K562 (cell line): ENCODE measurements around the gene PSRC1. TPM values are rescaled to one million over a fixed set of nuclear protein-coding genes. Genes with fewer than 3 reads are reported as not detected.

Experiments
- CBX3 ChIP-seq, 2 experiments: IDR thresholded peaks; 1 replicate in 1 of 2; 2 replicates in 1 of 2; pipeline ENCODE4 v1.6.1; 2012; ENCODE audit warnings: inconsistent platforms in 2 of 2, low read length in 2 of 2, borderline replicate concordance in 1 of 2, control low read depth in 1 of 2
- DMBX1 ChIP-seq: fragments of 250-450 bp; sonication (Bioruptor Pico); IDR thresholded peaks from 2 replicates; pipeline ENCODE4 v1.8.0; 2022; ENCODE audit warnings: inconsistent platforms, mild to moderate bottlenecking, moderate library complexity, borderline replicate concordance
- E2F6 ChIP-seq, 2 experiments: IDR thresholded peaks; 2 replicates each; pipeline ENCODE4 v1.6.1; 2011; ENCODE audit warnings: borderline replicate concordance in 1 of 2, control low read depth in 1 of 2, low read depth in 1 of 2, low read length in 1 of 2, mild to moderate bottlenecking in 1 of 2, mixed read lengths in 1 of 2, moderate library complexity in 1 of 2; ENCODE audit not compliant: insufficient read depth in 1 of 2, insufficient read length in 1 of 2, poor library complexity in 1 of 2, severe bottlenecking in 1 of 2; ENCODE audit errors: extremely low read depth in 1 of 2
- ESRRA ChIP-seq: fragments of 450-650 bp; IDR thresholded peaks from 2 replicates; pipeline ENCODE4 v1.6.1; 2014; ENCODE audit warnings: low read depth, mild to moderate bottlenecking, moderate library complexity, borderline replicate concordance
- GABPA ChIP-seq: fragments of 200-800 bp; sonication (Bioruptor generic); conservative IDR thresholded peaks from 2 replicates; pipeline ENCODE4 v1.6.1; 2016; ENCODE audit warnings: low read depth, missing genetic modification characterization, missing compliant biosample characterization
- JUND ChIP-seq, 2 experiments: IDR thresholded peaks; 2 replicates in 1 of 2; 3 replicates in 1 of 2; pipeline ENCODE4 v1.6.1; 2011; ENCODE audit warnings: borderline replicate concordance in 2 of 2, low read depth in 2 of 2, low read length in 2 of 2, improper control_type of control experiment in 1 of 2, missing biosample characterization in 1 of 2, missing genetic modification characterization in 1 of 2, missing genetic modification reagents in 1 of 2
- RB1 ChIP-seq: fragments of 450-650 bp; IDR thresholded peaks from 2 replicates; pipeline ENCODE4 v1.6.1; 2017; ENCODE audit warnings: low read depth, mild to moderate bottlenecking
- ZBTB40 ChIP-seq, 2 experiments: fragments of 450-650 bp in 1 of 2; sonication (generic) in 1 of 2; formaldehyde crosslinking in 1 of 2; IDR thresholded peaks; 2 replicates each; pipeline versions ENCODE4 v1.7.1 to v1.9.0; 2016 to 2022; ENCODE audit warnings: inconsistent platforms in 1 of 2, mild to moderate bottlenecking in 1 of 2, missing genetic modification reagents in 1 of 2
- ZNF41 ChIP-seq: fragments of 250-450 bp; sonication (Bioruptor Pico); conservative IDR thresholded peaks from 2 replicates; pipeline ENCODE4 v1.4.0; 2020; ENCODE audit warnings: mild to moderate bottlenecking
- polyA plus RNA-seq, 8 experiments: library from polyadenylated mRNA; depleted of rRNA in 4 of 8; stranded (reverse) in 5 of 8; unstranded in 3 of 8; fragments of >200 nt; fragmentation: Nextera tagmentation in 2 of 8; fragmentation: Illumina TruSeq in 1 of 8; extraction: Ambion mirVana in 2 of 8; extraction: Trizol in 1 of 8; gene quantifications; 2 replicates each; pipeline versions ENCODE4 v1.2.1 to v1.2.3, GENCODE V29; 2011 to 2014; ENCODE audit warnings: inconsistent platforms in 1 of 8, missing spikeins in 1 of 8
- total RNA-seq, 7 experiments: library from RNA; depleted of rRNA in 6 of 7; stranded (reverse); fragments of >200 nt in 6 of 7; fragmentation: Illumina TruSeq in 2 of 7; extraction: Trizol in 2 of 7; gene quantifications; 2 replicates each; pipeline versions ENCODE4 v1.2.1 to v1.2.3, GENCODE V29; 2011 to 2021; ENCODE audit warnings: low replicate concordance in 1 of 7
- TF ChIP-seq, protein P1 (sequence below): sonication (generic); formaldehyde crosslinking; IDR thresholded peaks from 2 replicates; pipeline ENCODE4 v1.8.0; 2023; ENCODE audit warnings: mild to moderate bottlenecking, missing genetic modification reagents

PSRC1 gene
- total and polyA plus RNA-seq, 9 of the 15 experiments (the other 6 are each of a cell fraction or from before 2014, with no cell fraction given) = 6.5 to 65.2 (median 39.3) TPM

DNA sequence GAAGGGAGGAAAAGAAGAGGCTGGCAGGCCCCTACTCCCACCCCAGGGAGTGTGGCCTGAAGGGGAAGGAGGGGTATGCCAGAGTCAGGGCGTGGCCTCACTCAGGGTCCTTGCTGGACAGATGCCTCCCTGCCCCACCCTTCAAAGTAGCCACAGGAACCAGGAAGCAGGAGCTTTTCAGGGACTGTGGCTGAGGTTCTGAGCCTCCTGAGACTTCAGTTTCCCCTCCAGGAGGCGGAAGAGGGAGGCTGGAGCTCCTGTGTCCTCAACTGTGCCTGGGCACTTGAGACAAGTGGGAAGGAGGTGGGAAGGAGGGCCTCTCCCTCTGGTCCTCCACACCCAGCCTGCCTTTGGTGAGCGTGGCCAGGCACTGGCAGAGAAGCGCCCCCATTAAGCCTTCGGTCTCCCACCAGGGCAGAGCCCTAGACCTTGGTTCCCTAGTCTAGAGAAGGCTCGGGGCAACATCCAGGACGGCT, 28.3 kb downstream of the PSRC1 start (continued):
- TF ChIP-seq, protein P1, sequence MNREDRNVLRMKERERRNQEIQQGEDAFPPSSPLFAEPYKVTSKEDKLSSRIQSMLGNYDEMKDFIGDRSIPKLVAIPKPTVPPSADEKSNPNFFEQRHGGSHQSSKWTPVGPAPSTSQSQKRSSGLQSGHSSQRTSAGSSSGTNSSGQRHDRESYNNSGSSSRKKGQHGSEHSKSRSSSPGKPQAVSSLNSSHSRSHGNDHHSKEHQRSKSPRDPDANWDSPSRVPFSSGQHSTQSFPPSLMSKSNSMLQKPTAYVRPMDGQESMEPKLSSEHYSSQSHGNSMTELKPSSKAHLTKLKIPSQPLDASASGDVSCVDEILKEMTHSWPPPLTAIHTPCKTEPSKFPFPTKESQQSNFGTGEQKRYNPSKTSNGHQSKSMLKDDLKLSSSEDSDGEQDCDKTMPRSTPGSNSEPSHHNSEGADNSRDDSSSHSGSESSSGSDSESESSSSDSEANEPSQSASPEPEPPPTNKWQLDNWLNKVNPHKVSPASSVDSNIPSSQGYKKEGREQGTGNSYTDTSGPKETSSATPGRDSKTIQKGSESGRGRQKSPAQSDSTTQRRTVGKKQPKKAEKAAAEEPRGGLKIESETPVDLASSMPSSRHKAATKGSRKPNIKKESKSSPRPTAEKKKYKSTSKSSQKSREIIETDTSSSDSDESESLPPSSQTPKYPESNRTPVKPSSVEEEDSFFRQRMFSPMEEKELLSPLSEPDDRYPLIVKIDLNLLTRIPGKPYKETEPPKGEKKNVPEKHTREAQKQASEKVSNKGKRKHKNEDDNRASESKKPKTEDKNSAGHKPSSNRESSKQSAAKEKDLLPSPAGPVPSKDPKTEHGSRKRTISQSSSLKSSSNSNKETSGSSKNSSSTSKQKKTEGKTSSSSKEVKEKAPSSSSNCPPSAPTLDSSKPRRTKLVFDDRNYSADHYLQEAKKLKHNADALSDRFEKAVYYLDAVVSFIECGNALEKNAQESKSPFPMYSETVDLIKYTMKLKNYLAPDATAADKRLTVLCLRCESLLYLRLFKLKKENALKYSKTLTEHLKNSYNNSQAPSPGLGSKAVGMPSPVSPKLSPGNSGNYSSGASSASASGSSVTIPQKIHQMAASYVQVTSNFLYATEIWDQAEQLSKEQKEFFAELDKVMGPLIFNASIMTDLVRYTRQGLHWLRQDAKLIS (CRISPR knock-in tag) = peak; percentile 36; the same call in 1 of the 2 replicates
- TF ChIP-seq GABPA (tag) (peak; percentile 83), E2F6 (IDR thresholded peaks at IDR 0.05; ENCODE audit: borderline replicate concordance in 1 of 2, extremely low read depth in 1 of 2, insufficient read depth in 1 of 2, insufficient read length in 1 of 2, low read depth in 1 of 2, low read length in 1 of 2, poor library complexity in 1 of 2, severe bottlenecking in 1 of 2) (peak in 1 of 2 experiments; percentile 9), ESRRA (peak; percentile 21; the same call in 1 of the 2 replicates), DMBX1 (CRISPR knock-in tag) (0 out of 2 replicates have a peak, but pooled peaks have one; percentile 53), ZBTB40 (IDR thresholded peaks at IDR 0.05) (peak; percentile 56; the same call in 1 of the 2 replicates), ZBTB40 (CRISPR knock-in tag; IDR thresholded peaks at IDR 0.05) (no peak), CBX3 (IDR thresholded peaks at IDR 0.05; ENCODE audit: borderline replicate concordance in 1 of 2, low read length in 2 of 2) (peak in 1 of 2 experiments; percentile 15; a peak in 1 of 3 replicates), JUND (IDR thresholded peaks at IDR 0.05; ENCODE audit: borderline replicate concordance, low read depth, low read length) (no peak), JUND (tag; IDR thresholded peaks at IDR 0.05; ENCODE audit: borderline replicate concordance, low read depth, low read length) (no peak), ZNF41 (CRISPR knock-in tag) (no peak), RB1 (peak; percentile 25; the same call in 1 of the 2 replicates)
